DND-41 (cell line): ENCODE measurements around the gene ITGA1.

Experiments used
- ATAC-seq: fragments of 200-7000 bp; cut with Tn5 transposase; 3 replicates; pipeline ENCODE4 v1.9.1; 2021; ENCODE audit warnings: low read depth; ENCODE audit not compliant: insufficient read depth
- DNase-seq: peaks from one replicate; pipeline ENCODE4 v3.0.0-alpha.2; 2020
- H2AFZ ChIP-seq: 2 replicates; pipeline ENCODE4 v1.6.0; 2012; ENCODE audit warnings: low read depth, low read length
- H3K27ac ChIP-seq: 2 replicates; pipeline ENCODE4 v1.5.1; 2012; ENCODE audit warnings: low read length, inconsistent platforms
- H3K27me3 ChIP-seq: fragments of 200-600 bp; sonication (generic); 2 replicates; pipeline ENCODE4 v1.6.0; 2012; ENCODE audit warnings: low read length, mild to moderate bottlenecking, inconsistent platforms; ENCODE audit not compliant: insufficient read depth, poor library complexity
- H3K36me3 ChIP-seq: 2 replicates; pipeline ENCODE4 v1.5.1; 2012; ENCODE audit warnings: low read length, inconsistent platforms; ENCODE audit not compliant: insufficient read depth
- H3K4me1 ChIP-seq: 2 replicates; pipeline ENCODE4 v1.5.1; 2012; ENCODE audit warnings: mild to moderate bottlenecking, low read length; ENCODE audit not compliant: insufficient read depth
- H3K4me2 ChIP-seq: 2 replicates; pipeline ENCODE4 v1.6.0; 2012; ENCODE audit warnings: mild to moderate bottlenecking, moderate library complexity, low read length, inconsistent platforms; ENCODE audit not compliant: insufficient read depth
- H3K4me3 ChIP-seq, 2 experiments: fragments of 200-600 bp in 1 of 2; shearing (Covaris generic) in 1 of 2; 2 replicates each; pipeline ENCODE4 v1.5.1; 2012 to 2016; ENCODE audit warnings: inconsistent platforms in 2 of 2, low read length in 2 of 2, mild to moderate bottlenecking in 2 of 2, low read depth in 1 of 2, moderate library complexity in 1 of 2
- H3K79me2 ChIP-seq: 2 replicates; pipeline ENCODE4 v1.6.0; 2012; ENCODE audit warnings: low read length, inconsistent platforms; ENCODE audit not compliant: insufficient read depth
- H3K9ac ChIP-seq: 2 replicates; pipeline ENCODE4 v1.6.0; 2012; ENCODE audit warnings: low read depth, mild to moderate bottlenecking, inconsistent platforms, low read length, moderate library complexity
- H3K9me3 ChIP-seq: 2 replicates; pipeline ENCODE4 v1.5.1; 2012; ENCODE audit warnings: low read length, moderate library complexity, mild to moderate bottlenecking, inconsistent platforms; ENCODE audit not compliant: insufficient read depth, severe bottlenecking
- H4K20me1 ChIP-seq: 2 replicates; pipeline ENCODE4 v1.6.0; 2012; ENCODE audit warnings: low read length; ENCODE audit not compliant: insufficient read depth
- CTCF ChIP-seq: IDR thresholded peaks from 2 replicates; pipeline ENCODE4 v1.5.1; 2012; ENCODE audit warnings: borderline replicate concordance, low read length, moderate library complexity, mild to moderate bottlenecking; ENCODE audit not compliant: poor library complexity, severe bottlenecking; ENCODE audit errors: extremely low read depth
- EZH2 ChIP-seq: IDR thresholded peaks from 3 replicates; pipeline ENCODE4 v1.6.1; 2012; ENCODE audit warnings: borderline replicate concordance, low read depth, mild to moderate bottlenecking, moderate library complexity, low read length, inconsistent platforms; ENCODE audit not compliant: severe bottlenecking

ITGA1 gene

GRCh38 chr5:52994266-52994665 is 206.6 kb downstream of the ITGA1 start:
- Histone ChIP-seq H3K9me3 (no peaks in the 10 kb centered on the region), H4K20me1 (no peaks in the 10 kb centered on the region), H2AFZ (no peak overlapping the region), H3K27ac (no peak overlapping the region), H3K36me3 (no peaks in the 10 kb centered on the region), H3K79me2 (no peaks in the 10 kb centered on the region), H3K4me1 (peaks cover 14% of the 10 kb centered on the region), H3K9ac (no peak overlapping the region), H3K27me3 (peaks cover under 1% of the 10 kb centered on the region), H3K4me3 (no peak overlapping the region), H3K4me2 (no peak overlapping the region)
- no peak for DNase-seq
- no peak for TF ChIP-seq CTCF
- no peak for TF ChIP-seq EZH2
- no peak for ATAC-seq

DNA sequence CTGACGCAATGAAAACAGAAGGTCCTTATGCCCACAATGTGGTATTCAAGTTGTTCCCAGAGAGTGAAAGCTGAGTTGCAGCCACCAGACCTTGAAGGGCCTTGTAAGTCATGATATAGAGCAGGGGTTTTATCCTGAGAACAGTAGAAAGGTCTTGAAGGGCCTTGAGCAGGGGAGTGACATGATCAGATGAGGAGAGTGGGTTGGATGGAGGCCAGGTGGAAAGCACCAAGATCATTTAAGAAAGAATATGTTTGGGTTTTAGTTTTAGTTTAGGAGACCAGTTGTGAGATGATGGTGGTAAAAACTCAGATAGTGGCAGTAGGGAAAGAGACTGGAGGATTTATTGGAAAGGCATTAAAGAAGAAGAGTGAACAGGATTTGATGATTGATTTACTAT is 207.4 kb downstream of the ITGA1 start:
- Histone ChIP-seq H2AFZ (no peak overlapping the region), H4K20me1 (no peaks in the 10 kb centered on the region), H3K79me2 (no peaks in the 10 kb centered on the region), H3K9ac (no peak overlapping the region), H3K36me3 (0 out of 2 replicates have a peak, but pooled peaks cover 2% of the 10 kb centered on the region), H3K27me3 (no peaks in the 10 kb centered on the region), H3K4me3 (no peak overlapping the region), H3K4me2 (no peak overlapping the region), H3K4me1 (peaks cover 9% of the 10 kb centered on the region), H3K9me3 (no peaks in the 10 kb centered on the region), H3K27ac (no peak overlapping the region)
- DNase-seq: no peak
- no peak for TF ChIP-seq CTCF
- TF ChIP-seq EZH2: no peak
- no peak for ATAC-seq

- Histone ChIP-seq H2AFZ (no peak overlapping the region), H3K27ac (no peak overlapping the region), H3K79me2 (no peaks in the 10 kb centered on the region), H3K27me3 (no peaks in the 10 kb centered on the region), H3K4me1 (0 out of 2 replicates have a peak, but pooled peaks cover under 1% of the 10 kb centered on the region), H3K36me3 (0 out of 2 replicates have a peak, but pooled peaks cover 2% of the 10 kb centered on the region), H3K4me3 (no peak overlapping the region), H3K4me2 (no peak overlapping the region), H3K9ac (no peak overlapping the region), H3K9me3 (no peaks in the 10 kb centered on the region), H4K20me1 (no peaks in the 10 kb centered on the region)
- no peak for ATAC-seq
- DNase-seq: no peak
- TF ChIP-seq EZH2 (no peak), CTCF (no peak)
Observed at GRCh38 chr5:52995914-52996313, 208.2 kb downstream of the ITGA1 start.

GRCh38 chr5:52996979-52997378 is 209.3 kb downstream of the ITGA1 start:
- H4K20me1 ChIP-seq: no peaks in the 10 kb centered on the region
- DNase-seq (no peak), ATAC-seq (no peak)
- H3K27me3 ChIP-seq: no peaks in the 10 kb centered on the region
- 0 out of 2 replicates have a peak, but pooled peaks cover 2% of the 10 kb centered on the region for H3K36me3 ChIP-seq
- no peak overlapping the region for H3K9ac ChIP-seq
- TF ChIP-seq CTCF (no peak), EZH2 (no peak)
- H3K4me1 ChIP-seq: no peaks in the 10 kb centered on the region
- H3K27ac ChIP-seq: no peak overlapping the region
- H3K4me3 ChIP-seq: no peak overlapping the region
- no peaks in the 10 kb centered on the region for H3K9me3 ChIP-seq
- no peak overlapping the region for H3K4me2 ChIP-seq
- H2AFZ ChIP-seq: no peak overlapping the region
- H3K79me2 ChIP-seq: no peaks in the 10 kb centered on the region
